Measurements from ENCODE around the gene EDA. TPM values are rescaled to one million over a fixed set of nuclear protein-coding genes. Genes with fewer than 3 reads are reported as not detected.

Gene EDA
- total RNA-seq, 1 experiment from 2014 or later, result 0.23 TPM

GRCh38 chrX:70038515-70038914 lies 422.6 kb downstream of the EDA start:
- Histone ChIP-seq H3K9me3 (ENCODE audit: control insufficient read depth, insufficient read depth, low read depth, low read length) (no peaks in the 10 kb centered on the region), H3K27me3 (ENCODE audit: control insufficient read depth, insufficient read depth, low read length) (no peaks in the 10 kb centered on the region), H3K4me3 (ENCODE audit: low read depth in 2 of 2, low read length in 2 of 2) (no peak overlapping the region), H3K36me3 (ENCODE audit: control insufficient read depth, insufficient read depth, low read length) (no peaks in the 10 kb centered on the region), H3K27ac (ENCODE audit: low read length) (no peak overlapping the region), H3K4me1 (ENCODE audit: control insufficient read depth, insufficient read depth, low read length) (no peaks in the 10 kb centered on the region)
- DNase-seq (ENCODE audit: low read depth, low spot score) (no peak), ATAC-seq (no peak)
- CTCF ChIA-PET, result no interaction called here
- in situ Hi-C loops (cut with HindIII; ENCODE audit: low pct_unique_long_range_greater_than_20kb, low sequenced_read_pairs) (no loop called here), intact Hi-C loops (cut with micrococcal nuclease; ENCODE audit: unreplicated experiment) (loop anchor here (10.0 kb wide), 1 partner anchor 544 kb away; no protein-coding TSS in a partner anchor)
- no TSS peak for BruUV-seq (replicated peaks)
- TF ChIP-seq CTCF (IDR thresholded peaks at IDR 0.05) (no peak), REST (IDR thresholded peaks at IDR 0.05; ENCODE audit: insufficient read depth in 1 of 2, low read depth in 2 of 2, low read length in 1 of 2) (no peak), SIN3A (IDR thresholded peaks at IDR 0.05; ENCODE audit: borderline replicate concordance, insufficient read depth, low read depth, low read length) (no peak), TCF7L2 (IDR thresholded peaks at IDR 0.05; ENCODE audit: low read depth, low read length) (no peak), POLR2AphosphoS5 (IDR thresholded peaks at IDR 0.05; ENCODE audit: low read depth, low read length) (no peak)
- POLR2A ChIA-PET, result no interaction called here

- DNase-seq (ENCODE audit: low read depth, low spot score), result no peak
- ChIA-PET POLR2A (no interaction called here), CTCF (interaction anchor here (0.7 kb wide), 1 partner anchor 731 kb away, joined by 4 read pairs; no protein-coding TSS in a partner anchor)
- in situ Hi-C loops (cut with HindIII; ENCODE audit: low pct_unique_long_range_greater_than_20kb, low sequenced_read_pairs), result no loop called here
- Histone ChIP-seq H3K36me3 (ENCODE audit: control insufficient read depth, insufficient read depth, low read length) (no peaks in the 10 kb centered on the region), H3K4me1 (ENCODE audit: control insufficient read depth, insufficient read depth, low read length) (no peaks in the 10 kb centered on the region), H3K27me3 (ENCODE audit: control insufficient read depth, insufficient read depth, low read length) (no peaks in the 10 kb centered on the region), H3K27ac (ENCODE audit: low read length) (no peak overlapping the region), H3K9me3 (ENCODE audit: control insufficient read depth, insufficient read depth, low read depth, low read length) (no peaks in the 10 kb centered on the region), H3K4me3 (ENCODE audit: low read depth in 2 of 2, low read length in 2 of 2) (no peak overlapping the region)
- intact Hi-C loops (cut with micrococcal nuclease; ENCODE audit: unreplicated experiment), result loop anchor here (10.0 kb wide), 1 partner anchor 544 kb away; no protein-coding TSS in a partner anchor
- no TSS peak for BruUV-seq (replicated peaks)
- ATAC-seq, result no peak
- TF ChIP-seq POLR2AphosphoS5 (IDR thresholded peaks at IDR 0.05; ENCODE audit: low read depth, low read length) (no peak), CTCF (IDR thresholded peaks at IDR 0.05) (no peak), TCF7L2 (IDR thresholded peaks at IDR 0.05; ENCODE audit: low read depth, low read length) (no peak), SIN3A (IDR thresholded peaks at IDR 0.05; ENCODE audit: borderline replicate concordance, insufficient read depth, low read depth, low read length) (no peak), REST (IDR thresholded peaks at IDR 0.05; ENCODE audit: insufficient read depth in 1 of 2, low read depth in 2 of 2, low read length in 1 of 2) (no peak)
These were observed 423.0 kb downstream of the EDA start for GRCh38 chrX:70038951-70039350.

All from Panc1 (cell line).